HEK293 (cell line): ENCODE results near the gene NAIF1.
"Not testable (repeated sequence)": the region's sequence is repeated elsewhere in the genome, so short reads cannot be mapped to it uniquely, and the experiment has no call there.

Experiments
- CTCF ChIP-seq: fragments of 450-650 bp; formaldehyde crosslinking; IDR thresholded peaks from 2 replicates; pipeline ENCODE4 v1.5.1; 2016; ENCODE audit warnings: missing biosample characterization, missing genetic modification characterization
- PBX3 ChIP-seq: sonication (generic); formaldehyde crosslinking; IDR thresholded peaks from 2 replicates; pipeline ENCODE4 v1.8.1; 2022; ENCODE audit warnings: mild to moderate bottlenecking, moderate library complexity, missing genetic modification reagents
- PRDM4 ChIP-seq: fragments of 450-650 bp; formaldehyde crosslinking; IDR thresholded peaks from 2 replicates; pipeline ENCODE4 v1.5.1; 2017; ENCODE audit warnings: missing biosample characterization, missing genetic modification characterization
- ZBTB21 ChIP-seq: fragments of 450-650 bp; formaldehyde crosslinking; IDR thresholded peaks from 2 replicates; pipeline ENCODE4 v1.5.1; 2017; ENCODE audit warnings: missing biosample characterization, missing genetic modification characterization

- not testable (repeated sequence) for TF ChIP-seq PBX3 (CRISPR knock-in tag); ZBTB21 (tag by site-specific recombination); PRDM4; CTCF
Observed at GRCh38 chr9:128036522-128036921, 30.6 kb downstream of the NAIF1 start.
